Activated CD4-positive, alpha-beta T cell treated with anti-CD3 and anti-CD28 coated beads, Interleukin-2, amount 50 U/mL, for 48 hours (primary cell): ENCODE results near the gene RABL2A.
"Not testable (repeated sequence)": the region's sequence is repeated elsewhere in the genome, so short reads cannot be mapped to it uniquely, and the experiment has no call there.

ENCODE experiments used
- DNase-seq, 2 experiments: peaks; one replicate each; pipeline ENCODE4 v3.0.0-alpha.2; 2020

RABL2A gene

GRCh38 chr2:113626616-113627330, at the start of gene RABL2A:
RABL2A (plus strand) TSS chr2:113627266; CDS start chr2:113628607, 1,341 bp downstream.
- DNase-seq: peak; percentile 85 to 88

- DNase-seq: not testable (repeated sequence)
These were observed 48.6 kb upstream of the RABL2A start for GRCh38 chr2:113578508-113578907.

DNA sequence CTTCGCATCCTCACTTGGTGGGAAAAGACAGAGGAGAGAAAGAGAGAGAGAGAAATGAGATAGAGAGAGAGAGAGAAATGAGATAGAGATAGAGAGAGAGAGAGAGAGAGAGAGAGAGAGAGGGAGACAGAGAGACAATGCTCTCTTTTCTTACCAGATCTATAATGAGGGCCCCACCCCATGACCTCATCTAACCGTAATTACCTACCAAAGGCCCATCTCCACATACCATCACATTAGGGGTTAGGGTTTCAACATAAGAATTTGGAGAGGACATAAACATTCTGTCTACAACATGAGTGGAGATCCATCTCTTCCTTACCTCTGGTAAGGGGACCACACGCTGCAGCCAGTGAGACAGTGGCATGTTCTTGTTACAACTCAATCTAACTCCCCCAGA, 44.6 kb upstream of the RABL2A start:
- DNase-seq: not testable (repeated sequence)

- DNase-seq: peak; percentile 78 to 82
These were observed 43.4 kb upstream of the RABL2A start for GRCh38 chr2:113583521-113584225.

- peak; percentile 18 to 20 for DNase-seq
These were observed 42.6 kb upstream of the RABL2A start for GRCh38 chr2:113584311-113585092.

- DNase-seq: peak; percentile 69 to 74
These were observed 39.9 kb upstream of the RABL2A start for GRCh38 chr2:113587201-113587600.

DNA sequence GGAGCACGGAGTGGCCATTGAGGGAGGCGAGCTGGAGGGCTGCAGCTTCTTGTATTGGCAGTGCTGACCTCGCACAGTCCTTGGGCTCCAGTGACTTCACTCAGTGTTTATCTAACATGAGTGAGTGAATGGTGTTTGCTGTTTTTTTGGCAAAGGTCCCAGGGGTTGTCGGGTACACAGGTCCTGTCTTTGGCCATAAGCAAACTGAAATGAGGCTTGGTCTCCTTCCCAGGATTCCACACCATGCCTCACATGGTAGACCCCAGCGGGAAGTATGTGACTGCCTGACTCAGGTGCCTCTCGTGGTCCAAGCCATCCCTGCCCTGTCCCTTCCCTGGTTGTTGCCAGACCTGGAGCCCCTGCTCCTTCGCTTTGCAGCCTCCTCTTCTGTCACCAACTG, 37.5 kb upstream of the RABL2A start:
- DNase-seq: not testable (repeated sequence)

- not testable (repeated sequence) for DNase-seq
These were observed 35.1 kb upstream of the RABL2A start for GRCh38 chr2:113591926-113592325.

DNA sequence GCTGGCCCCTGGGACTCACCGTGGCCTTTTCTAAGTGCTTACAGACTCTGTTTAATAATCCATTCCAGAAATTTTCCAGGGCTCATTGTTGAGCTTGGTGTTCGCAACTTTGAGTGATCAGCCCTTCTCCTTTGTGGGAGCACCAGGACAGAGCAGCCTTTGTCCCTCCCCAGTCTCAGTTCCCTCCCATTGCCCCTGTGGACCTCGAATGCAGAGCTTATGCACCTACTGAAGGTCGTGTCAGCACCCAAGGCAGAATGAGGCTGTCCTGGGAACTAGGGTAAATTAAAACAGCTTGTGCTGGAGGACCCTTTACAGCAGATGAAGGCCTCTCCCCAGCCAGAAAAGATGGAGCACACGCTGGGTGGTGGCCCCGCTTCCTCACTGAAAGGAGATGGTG, 33.8 kb upstream of the RABL2A start:
- not testable (repeated sequence) for DNase-seq

DNA sequence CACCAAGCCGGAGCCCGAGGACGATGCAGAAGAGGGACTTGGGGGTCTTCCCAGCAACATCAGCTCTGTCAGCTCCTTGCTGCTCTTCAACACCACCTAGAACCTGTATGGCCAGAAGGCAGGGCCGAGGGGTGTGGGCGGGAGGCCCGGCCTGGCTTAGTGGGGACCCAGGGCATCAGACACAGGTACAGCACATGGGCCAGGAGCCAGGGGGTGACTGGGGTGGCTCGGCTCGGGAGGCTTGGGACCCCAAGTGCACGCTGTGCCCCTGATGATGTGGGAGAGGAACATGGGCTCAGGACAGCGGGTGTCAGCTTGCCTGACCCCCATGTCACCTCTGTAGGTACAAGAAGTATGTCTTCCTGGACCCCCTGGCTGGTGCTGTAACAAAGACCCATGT, 31.3 kb upstream of the RABL2A start:
- not testable (repeated sequence) for DNase-seq

GRCh38 chr2:113597164-113597563, 29.9 kb upstream of the RABL2A start:
- DNase-seq: not testable (repeated sequence)

DNA sequence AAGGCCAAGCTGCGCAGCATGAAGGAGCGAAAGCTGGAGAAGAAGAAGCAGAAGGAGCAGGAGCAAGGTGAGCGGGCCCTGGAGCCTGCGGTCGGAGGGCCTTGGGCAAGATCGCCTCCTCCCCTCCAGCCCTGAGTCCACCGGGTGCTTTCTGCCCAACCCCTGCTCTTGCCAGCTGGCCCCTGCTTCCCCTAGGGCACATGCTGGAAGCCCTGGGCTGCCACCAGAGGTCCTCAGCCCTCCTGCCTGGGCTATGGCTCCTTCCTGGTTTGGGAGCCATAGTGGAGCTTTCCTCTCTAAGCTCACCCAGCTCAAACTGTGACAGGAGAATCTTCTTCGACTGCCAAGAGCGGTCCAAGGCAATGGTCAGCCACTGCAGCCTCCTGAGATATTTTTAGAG, 29.5 kb upstream of the RABL2A start:
- DNase-seq: not testable (repeated sequence)

- DNase-seq: not testable (repeated sequence)
These were observed 28.9 kb upstream of the RABL2A start for GRCh38 chr2:113598180-113598579.

- DNase-seq: not testable (repeated sequence)
These were observed 28.3 kb upstream of the RABL2A start for GRCh38 chr2:113598738-113599137.

DNA sequence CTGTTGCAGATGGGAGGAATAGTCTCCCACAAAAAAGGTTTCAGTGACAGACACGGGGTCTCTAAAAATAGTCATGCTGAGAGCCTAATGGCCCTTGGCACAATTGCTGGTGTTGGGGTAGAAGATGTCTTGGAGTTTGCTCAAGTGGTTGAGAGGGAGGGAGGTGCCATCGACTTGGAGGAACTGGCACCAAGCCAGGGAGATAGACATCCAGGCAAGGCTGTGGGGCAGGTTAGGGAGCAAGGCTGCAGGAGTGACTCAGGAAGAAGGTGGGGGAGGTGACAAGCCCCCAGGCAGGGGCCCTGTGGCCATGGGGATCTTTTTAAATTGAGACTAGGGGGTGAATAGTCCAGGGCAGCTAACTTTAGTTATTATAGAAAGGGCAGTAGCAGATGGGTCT, 27.9 kb upstream of the RABL2A start:
- not testable (repeated sequence) for DNase-seq

- DNase-seq: peak; percentile 71 to 76
These were observed 24.9 kb upstream of the RABL2A start for GRCh38 chr2:113602040-113602769.

DNA sequence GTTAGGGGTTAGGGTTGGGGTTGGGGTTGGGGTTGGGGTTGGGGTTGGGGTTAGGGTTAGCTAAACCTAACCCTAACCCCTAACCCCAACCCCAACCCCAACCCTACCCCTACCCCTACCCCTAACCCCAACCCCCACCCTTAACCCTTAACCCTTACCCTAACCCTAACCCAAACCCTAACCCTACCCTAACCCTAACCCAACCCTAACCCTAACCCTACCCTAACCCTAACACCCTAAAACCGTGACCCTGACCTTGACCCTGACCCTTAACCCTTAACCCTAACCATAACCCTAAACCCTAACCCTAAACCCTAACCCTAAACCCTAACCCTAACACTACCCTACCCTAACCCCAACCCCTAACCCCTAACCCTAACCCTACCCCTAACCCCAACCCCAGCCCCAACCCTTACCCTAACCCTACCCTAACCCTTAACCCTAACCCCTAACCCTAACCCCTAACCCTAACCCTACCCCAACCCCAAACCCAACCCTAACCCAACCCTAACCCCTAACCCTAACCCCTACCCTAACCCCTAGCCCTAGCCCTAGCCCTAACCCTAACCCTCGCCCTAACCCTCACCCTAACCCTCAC, 24.1 kb upstream of the RABL2A start:
- DNase-seq: no peak

DNA sequence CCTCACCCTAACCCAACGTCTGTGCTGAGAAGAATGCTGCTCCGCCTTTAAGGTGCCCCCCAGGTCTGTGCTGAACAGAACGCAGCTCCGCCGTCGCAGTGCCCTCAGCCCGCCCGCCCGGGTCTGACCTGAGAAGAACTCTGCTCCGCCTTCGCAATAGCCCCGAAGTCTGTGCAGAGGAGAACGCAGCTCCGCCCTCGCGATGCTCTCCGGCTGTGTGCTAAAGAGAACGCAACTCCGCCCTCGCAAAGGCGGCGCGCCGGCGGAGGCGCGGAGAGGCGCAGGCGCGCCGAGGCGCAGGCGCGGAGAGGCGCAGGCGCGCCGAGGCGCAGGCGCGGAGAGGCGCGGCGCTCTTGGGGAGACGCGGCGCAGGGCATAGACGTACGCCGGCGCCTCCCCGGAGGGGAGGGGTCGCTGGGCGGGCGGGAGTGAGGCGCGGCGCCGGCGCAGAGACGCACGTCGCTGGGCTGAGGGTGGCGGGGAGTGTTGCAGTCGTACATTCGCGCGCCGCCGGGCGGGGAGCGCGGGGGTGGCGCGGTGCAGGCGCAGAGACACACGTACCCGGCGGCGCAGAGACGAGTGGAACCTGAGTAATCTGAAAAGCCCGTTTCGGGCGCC, 23.5 kb upstream of the RABL2A start:
- peak; percentile 77 to 82 for DNase-seq

DNA sequence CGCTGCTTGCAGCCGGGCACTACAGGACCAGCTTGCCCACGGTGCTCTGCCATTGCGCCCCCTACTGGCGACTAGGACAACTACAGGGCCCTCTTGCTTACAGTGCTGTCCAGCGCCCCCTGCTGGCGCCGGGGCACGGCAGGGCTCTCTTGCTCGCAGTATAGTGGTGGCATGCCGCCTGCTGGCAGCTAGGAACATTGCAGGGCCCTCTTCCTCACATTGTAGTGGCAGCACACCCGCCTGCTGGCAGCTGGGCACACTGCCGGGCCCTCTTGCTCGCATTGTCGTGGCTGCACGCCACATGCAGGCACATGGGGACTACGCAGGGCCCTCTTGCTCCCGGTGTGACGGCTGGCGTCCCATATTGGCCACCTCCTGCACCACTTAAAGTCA, 23.0 kb upstream of the RABL2A start:
- peak; percentile 91 to 92 for DNase-seq

- not testable (repeated sequence) for DNase-seq
These were observed 22.4 kb upstream of the RABL2A start for GRCh38 chr2:113604661-113605060.

GRCh38 chr2:113606036-113606435, 21.0 kb upstream of the RABL2A start:
- not testable (repeated sequence) for DNase-seq

DNA sequence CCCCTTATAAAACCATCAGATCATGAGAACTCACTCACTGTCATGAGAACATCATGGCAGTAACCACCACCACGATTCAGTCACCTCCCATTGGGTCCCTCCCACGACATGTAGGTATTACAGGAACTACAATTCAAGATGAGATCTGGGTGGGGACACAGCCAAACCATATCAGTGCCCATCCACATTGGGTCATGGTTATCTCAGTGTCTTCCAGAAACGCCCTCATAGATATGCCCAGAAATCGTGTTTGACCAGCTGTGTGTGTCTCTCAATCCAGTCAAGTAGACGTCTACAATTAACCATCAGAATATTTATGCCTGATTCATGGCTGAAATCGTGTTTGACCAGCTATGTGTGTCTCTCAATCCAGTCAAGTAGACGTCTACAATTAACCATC, 17.2 kb upstream of the RABL2A start:
- DNase-seq: not testable (repeated sequence)
